ENCODE data around the gene CLASP1. TPM values are rescaled to one million over a fixed set of nuclear protein-coding genes. Genes with fewer than 3 reads are reported as not detected.
A peak's percentile ranks its signal among the peaks of the same experiment; 100 is the strongest.
"Not testable (repeated sequence)": the region's sequence is repeated elsewhere in the genome, so short reads cannot be mapped to it uniquely, and the experiment has no call there.

CLASP1 gene
- polyA plus RNA-seq, 3 donors, result 41.2 to 48.3 (median 47.6) TPM

- DNase-seq, result not testable (repeated sequence)
These were observed 274.7 kb downstream of the CLASP1 start for GRCh38 chr2:121374412-121375075.

- DNase-seq, result no peak
These were observed 276.4 kb downstream of the CLASP1 start for GRCh38 chr2:121372721-121373353.

- DNase-seq, result no peak
These were observed 277.2 kb downstream of the CLASP1 start for GRCh38 chr2:121372082-121372481.

- DNase-seq, result no peak
These were observed 280.4 kb downstream of the CLASP1 start for GRCh38 chr2:121368836-121369235.

DNA sequence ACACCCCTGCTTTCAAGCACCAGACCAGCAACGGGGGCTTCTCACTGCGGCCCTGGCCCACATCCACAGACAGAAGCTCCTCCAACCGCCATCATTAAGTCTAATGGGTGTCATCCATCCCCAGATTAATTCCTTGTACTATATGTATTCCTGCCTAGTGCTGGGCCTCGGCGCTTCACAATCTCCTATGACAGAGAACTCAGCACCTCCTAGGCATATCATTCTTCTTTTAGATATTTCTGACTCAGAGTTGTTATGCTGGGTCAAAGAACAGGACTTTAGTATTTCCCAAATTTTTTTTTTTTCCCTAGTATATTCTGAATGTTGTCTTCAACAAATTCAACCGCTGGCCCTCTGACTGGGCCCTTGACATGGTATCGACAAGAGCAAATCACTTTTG is 281.1 kb downstream of the CLASP1 start:
- no peak for DNase-seq

GRCh38 chr2:121367246-121367900 is 281.9 kb downstream of the CLASP1 start:
- no peak for DNase-seq

- no peak for DNase-seq
These were observed 283.2 kb downstream of the CLASP1 start for GRCh38 chr2:121366040-121366439.

- no peak for DNase-seq
These were observed 284.2 kb downstream of the CLASP1 start for GRCh38 chr2:121365061-121365460.

GRCh38 chr2:121363632-121364420 is 285.4 kb downstream of the CLASP1 start:
- DNase-seq, result no peak

DNA sequence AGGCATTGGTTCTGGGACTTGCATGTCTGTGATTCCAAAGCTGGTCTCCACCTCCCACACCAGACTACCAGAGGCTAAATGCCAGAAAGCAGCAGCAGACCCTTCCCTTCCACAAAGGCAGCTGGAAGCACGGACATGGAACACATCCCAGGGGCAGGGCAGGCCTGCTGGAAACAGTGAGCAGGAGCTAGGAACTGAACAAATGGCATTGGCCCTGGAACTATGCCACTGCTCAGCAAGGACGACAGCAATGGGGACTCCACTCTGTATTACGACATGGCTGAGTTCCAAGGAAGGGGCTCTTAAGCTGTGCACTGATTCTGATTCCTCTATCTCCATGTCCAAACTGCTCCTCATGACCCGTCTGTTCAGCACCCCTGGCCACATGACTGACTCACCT is 286.5 kb downstream of the CLASP1 start:
- DNase-seq, result no peak

DNA sequence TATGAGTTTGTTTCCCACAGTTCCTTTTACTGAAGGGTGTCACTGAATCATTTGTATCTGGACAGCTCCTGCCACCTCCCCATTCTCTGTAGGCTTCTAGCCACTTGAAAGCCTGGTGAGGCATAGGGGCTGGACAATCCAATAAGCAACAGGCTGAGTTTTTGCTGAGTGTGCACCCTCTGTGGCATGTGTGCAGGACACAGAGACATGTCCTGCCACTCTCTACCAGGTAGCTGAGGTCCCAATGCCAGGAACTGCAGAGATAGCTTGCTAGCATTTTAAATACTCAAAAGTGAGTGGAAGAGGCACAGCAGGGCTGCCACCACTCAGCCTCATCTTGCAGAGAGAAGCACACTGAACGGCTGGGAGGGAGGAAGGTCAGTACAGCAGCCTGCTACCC is 287.0 kb downstream of the CLASP1 start:
- no peak for DNase-seq

DNA sequence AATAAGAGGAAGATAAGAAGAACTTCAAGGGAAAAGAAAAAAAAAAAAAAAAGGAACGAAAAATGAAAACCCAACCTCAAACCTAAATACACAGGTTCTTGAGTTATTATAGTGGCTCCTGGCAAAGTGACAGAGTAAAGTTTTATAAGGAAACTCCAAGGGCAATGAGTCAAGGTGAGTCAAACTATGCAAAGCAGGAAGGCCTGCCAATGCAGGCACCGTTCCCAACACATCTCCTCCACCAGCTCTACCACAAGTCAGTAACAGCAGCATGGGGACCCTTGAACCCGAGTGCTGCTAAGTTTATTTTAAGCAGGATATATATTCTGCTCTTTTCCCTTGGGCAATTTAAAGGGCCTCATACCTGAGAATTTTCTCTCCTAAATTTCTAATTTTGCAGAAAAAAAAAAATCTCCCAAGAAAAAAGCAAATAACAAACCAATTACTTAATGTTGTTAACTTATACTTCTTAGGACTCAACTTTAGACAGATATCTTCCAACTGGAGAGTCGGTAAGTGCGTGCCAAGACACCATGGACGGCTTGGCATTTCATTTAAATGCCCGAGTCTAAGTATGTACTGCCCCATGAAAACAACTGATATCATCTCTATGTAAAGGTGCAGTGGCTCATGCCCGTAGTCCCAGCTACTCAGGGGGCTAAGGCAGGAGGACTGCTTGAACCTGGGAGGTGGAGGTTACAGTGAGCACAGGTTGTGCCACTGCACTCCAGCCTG is 288.5 kb downstream of the CLASP1 start:
- no peak for DNase-seq

DNA sequence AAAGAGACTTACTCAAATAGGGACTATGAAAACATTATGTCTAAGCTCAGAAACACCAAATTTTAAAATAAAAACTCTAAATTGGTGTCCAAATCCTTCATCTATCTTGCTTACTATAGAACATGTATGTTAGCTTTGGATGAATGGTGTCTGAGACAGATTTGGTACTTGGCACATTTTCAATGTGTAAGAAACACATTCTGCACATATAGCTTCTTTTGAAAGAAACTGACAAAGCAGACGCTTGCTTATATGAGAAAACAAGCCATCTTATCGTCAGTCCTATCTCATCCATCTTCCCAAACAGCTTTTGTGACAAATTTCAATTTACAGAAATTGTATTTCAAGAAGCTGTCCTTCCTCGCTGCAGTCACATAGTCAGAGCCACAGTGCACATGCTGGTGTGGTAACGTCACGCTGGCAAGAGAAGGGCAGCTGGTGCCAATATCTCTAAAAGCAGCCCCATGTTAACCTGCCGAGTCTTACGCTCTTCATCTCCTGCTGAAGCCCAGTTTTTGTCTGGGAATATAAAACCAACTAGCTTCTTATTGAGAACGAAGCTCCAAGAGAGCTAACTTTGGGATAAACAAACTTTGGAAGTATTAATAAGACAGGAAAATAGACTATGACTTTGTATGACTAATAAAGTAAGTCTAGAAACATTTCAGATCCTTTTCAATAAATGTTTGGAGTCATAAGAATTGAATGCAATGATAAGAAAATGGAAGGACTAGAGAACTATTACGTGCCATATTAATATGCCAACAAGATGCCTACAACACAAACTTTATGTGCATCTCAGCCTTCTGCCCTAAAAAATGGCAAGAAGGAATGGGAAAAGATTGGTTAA is 289.3 kb downstream of the CLASP1 start:
- DNase-seq, result no peak

DNA sequence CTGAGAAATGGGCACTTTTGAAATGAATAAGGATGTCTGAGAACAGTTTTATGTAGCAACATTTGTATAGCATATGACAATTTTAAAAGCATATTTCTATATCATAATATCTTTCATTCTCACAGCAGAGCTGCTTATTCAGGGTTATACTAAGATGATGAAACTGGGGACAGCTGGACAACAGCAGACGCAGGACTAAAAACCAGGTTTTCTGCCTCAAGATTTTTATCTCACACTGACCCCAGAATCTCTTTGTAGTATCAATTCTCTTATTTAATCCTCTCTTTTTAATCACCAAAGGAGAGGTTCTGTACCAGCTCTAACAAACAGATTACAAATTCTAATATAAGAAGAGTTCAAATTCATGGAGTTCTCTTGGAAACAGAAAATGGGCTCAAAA is 290.1 kb downstream of the CLASP1 start:
- DNase-seq, result no peak

GRCh38 chr2:121358291-121358690 is 291.0 kb downstream of the CLASP1 start:
- no peak for DNase-seq

DNA sequence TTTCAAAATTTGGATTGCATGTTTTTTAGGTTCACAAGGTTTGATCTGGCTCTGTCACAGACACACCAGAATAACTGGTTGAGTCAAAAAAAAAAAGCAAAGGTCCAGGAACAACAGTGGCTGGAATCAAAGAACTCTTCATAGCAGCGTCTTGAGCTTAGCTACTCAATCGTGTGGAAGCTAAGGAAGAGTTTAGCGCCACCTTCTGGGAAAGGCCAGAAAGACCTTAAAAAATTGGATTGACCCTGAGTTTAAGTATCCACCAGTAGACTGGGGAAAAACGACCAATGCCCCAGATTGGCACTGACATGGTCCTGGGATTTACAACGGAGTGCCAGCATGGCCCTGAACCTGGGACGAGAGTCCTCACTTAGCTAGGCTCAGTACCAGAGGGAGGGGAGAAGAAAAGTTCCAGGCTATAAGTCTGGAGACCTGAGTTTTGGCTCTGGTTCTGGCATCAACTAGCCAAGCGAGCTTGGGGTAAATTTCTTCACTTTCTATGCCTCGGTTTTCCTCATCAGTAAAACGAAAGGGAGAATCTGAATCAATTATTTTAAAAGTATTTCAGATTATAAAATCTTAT is 293.1 kb downstream of the CLASP1 start:
- peak; percentile 71 for DNase-seq

GRCh38 chr2:121355488-121355887 is 293.8 kb downstream of the CLASP1 start:
- no peak for DNase-seq

GRCh38 chr2:121351521-121352318 is 297.5 kb downstream of the CLASP1 start:
- DNase-seq, result no peak

DNA sequence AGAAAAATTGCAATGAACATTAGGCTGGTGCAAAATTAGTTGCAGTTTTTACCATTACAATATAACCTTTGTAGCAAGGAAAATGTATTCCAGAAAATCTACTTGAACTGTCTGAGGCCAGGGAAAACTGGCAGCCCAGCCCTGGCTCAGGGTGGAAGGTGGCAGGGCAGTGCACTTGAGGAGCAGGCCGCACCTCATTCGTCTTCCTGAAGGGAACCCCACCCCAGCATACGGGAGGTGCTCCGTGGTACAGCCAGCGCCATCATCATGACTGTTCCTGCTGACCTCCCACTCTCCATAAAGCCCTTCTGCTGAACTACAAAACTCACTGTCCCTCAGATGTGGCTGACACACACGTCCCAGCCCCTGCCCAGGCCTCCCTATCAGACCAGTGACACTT is 298.4 kb downstream of the CLASP1 start:
- DNase-seq, result no peak

- DNase-seq, result no peak
These were observed 298.9 kb downstream of the CLASP1 start for GRCh38 chr2:121350402-121350775.
